GM12872 (cell line): ENCODE results near the gene CRELD2.

Experiments used
- TF ChIP-seq, protein P1 (sequence below): IDR thresholded peaks from 3 replicates; pipeline ENCODE4 v1.5.1; 2011; ENCODE audit warnings: low read depth, mild to moderate bottlenecking, low read length, moderate library complexity; ENCODE audit not compliant: insufficient read depth

CRELD2 gene

DNA sequence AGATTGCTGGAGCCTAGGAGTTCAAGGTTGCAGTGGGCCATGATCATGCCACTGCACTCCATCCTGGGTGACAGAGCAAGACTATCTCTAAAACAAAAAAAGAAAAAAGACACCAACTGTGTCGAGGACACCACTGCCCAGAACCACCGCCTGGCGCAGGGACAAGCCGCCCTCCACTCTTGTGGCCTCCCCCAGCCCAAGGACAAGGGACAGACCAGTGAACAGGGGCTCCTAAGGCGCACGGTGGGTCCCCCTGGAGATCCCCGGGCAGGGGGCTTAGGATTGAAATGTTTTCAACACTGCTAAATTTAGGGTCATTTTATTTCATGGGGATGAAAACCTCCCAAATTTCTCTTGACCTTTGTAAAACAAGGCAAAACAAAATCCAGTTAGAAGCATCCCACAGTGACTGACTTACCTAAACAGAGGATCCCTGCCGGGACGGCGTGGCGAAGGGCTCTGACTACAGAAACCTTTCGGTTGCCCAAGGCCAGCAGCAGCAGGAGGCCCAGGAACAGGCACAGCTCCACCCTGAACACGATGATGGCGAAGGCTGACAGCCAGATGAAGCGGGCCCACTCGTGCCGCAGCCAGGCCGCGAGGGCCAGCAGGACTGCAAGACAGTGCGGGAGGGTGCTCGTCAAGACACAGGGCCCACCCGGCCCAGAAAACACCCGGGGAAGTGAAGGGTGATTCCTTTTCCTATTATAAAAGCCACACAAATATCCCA, 8.8 kb upstream of the CRELD2 start:
- TF ChIP-seq, protein P1, sequence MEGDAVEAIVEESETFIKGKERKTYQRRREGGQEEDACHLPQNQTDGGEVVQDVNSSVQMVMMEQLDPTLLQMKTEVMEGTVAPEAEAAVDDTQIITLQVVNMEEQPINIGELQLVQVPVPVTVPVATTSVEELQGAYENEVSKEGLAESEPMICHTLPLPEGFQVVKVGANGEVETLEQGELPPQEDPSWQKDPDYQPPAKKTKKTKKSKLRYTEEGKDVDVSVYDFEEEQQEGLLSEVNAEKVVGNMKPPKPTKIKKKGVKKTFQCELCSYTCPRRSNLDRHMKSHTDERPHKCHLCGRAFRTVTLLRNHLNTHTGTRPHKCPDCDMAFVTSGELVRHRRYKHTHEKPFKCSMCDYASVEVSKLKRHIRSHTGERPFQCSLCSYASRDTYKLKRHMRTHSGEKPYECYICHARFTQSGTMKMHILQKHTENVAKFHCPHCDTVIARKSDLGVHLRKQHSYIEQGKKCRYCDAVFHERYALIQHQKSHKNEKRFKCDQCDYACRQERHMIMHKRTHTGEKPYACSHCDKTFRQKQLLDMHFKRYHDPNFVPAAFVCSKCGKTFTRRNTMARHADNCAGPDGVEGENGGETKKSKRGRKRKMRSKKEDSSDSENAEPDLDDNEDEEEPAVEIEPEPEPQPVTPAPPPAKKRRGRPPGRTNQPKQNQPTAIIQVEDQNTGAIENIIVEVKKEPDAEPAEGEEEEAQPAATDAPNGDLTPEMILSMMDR = no peak

DNA sequence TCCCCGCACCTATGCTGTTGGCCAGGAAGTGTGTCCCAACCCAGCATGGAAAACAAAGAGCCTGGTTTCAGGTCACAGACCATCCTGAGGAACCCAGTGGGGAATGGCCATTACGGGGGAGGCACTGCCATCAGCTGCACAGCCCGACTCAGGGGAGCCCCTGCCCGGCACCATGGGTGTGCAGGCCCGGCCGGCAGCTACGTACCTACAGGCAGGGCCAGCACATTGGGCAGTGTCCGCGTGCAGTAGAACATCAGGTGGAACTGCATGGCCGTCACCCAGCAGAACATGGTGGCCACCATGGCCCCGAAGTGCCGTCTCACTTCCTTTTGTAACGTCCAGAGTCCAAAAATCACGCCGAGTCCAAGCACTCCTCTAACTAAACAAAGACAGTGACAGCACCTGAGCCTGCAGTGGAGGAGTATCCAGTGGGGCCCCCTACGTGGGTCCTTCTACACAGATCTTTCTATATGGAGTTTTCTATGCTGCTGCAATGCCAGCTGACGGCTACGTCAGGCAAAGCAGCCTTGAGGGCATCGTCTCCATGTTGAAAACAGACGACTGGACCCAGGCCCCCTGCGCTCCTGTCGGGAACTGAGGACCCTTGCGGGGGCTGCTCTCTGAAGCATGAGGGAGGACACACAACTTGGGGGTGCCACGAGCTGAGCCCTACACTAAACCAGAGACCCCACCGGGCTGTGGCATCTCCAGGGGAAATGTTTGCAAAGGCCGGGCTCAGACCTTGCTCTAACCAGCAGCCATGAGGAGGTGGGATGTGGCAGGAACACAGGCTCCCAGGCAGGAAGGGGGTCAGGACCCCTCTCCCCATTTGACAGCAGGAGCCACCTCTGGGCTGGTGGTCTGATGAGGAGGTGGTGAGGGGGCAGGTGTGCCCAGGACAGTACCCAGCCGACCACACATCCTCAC, 7.9 kb upstream of the CRELD2 start:
- TF ChIP-seq, protein P1 = no peak

DNA sequence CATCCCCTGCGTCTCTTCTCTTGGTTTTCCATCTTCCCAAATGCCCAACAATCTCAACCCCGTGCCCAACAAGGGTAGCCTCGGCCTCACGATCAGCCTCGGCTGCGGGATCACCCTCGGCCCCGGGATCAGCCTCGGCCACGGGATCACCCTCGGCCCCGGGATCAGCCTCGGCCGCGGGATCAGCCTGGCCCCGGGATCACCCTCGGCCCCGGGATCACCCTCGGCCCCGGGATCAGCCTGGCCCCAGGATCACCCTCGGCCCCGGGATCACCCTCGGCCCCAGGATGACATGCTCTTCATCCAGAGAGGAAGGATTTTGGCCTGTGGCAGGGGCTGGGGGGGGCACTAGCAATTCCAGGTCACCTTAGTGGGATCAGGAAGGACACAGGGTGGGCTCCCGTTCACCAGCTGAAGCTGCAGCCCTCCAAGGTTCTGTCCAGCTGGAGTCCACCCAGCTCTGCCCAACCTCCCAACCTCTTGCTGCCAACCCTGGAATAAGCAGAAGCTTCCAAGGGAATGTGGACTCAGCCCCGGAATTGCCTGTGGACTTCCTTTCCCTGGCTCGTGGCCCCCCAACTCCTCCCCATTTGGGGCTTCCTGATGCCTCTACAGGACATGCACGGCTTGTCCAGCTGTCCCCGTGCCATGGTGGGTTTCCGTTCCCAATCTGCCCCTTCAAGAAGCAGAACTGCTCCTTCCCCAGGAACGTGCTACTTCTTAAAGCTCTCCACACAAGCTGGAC, 6.4 kb upstream of the CRELD2 start:
- TF ChIP-seq, protein P1 = no peak

DNA sequence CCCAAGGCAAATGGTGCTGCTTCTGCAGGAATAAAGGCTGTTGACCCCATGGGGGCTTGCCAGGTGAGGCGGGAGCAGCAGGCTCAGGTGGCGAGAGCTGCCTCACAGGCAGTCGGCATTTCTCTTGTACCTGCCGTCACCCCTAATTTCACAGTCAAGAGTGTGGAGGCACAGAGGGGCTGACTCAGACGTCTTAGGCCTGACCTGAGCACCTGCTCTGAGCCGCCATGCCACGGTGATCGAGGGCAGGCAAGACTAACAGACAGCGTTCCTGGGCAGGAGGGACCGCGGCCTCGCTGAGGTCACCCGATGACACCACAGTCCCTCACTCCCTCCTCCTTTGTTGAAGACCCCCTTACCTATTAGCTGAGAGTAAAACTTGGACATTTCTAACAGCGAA, 5.4 kb upstream of the CRELD2 start:
- TF ChIP-seq, protein P1 = no peak

DNA sequence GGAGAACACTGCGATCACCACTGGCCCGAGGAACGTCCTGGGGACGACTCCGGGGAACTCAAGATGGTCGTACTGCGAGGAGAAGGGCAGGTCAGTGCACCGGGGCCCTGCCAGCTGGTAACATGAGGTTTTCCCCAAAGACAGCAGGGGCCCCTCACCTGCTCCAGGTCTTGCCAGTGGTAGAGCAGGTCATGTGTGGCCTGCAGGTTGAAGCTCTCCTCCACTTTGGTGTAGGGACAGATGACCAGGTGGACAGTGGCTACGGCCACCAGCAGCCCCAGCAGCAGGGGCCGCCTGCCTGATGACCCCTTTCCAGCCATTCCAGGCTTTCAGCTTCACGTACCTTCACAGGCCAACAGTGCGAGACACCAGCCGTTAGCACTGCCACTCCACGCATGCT, 5.0 kb upstream of the CRELD2 start:
- TF ChIP-seq, protein P1 = no peak

DNA sequence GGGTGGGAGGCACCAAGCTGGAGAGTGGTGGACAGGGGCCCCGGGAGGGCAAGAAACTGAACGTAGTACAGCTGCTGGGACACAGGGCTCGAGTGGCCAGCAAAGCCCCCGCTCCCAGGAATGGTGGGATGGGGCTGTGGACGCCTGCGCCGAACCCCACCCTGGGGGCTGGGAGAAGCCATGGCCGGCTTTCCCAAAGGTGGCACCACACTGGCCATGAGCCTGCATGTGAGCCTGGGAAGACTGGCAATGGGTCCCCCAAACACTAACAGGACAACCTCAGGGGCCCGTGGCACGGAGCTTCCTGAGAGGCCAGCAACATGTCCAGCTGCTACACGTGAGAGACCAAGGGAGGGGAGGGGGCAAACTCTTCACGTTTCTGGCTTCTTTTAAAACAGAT, 4.2 kb upstream of the CRELD2 start:
- TF ChIP-seq, protein P1 = no peak

DNA sequence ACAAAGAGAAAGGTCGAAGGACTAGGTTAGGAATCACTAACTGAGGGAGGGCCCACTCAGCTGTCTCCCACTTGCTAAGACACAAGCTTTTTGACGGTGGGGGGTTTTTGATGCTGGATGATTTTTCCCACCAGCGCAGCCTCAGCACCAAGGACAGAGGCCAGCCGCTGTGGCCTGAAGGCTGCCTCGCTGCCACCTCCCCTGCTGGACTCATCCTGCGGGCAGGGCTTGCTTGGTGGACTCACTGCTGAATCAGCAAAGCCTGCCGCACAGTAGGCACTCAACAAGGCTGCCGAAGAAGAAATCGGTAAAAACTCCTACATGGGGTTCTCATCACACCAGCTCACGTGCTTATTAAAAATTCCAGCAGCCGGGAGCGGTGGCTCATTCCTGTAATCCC, 2.8 kb upstream of the CRELD2 start:
- TF ChIP-seq, protein P1 = no peak
